Activated naive CD4-positive, alpha-beta T cell treated with anti-CD3 and anti-CD28 coated beads, Interleukin-2, amount 50 U/mL, for 72 hours (primary cell): ENCODE data around the gene AMN. TPM values are rescaled to one million over a fixed set of nuclear protein-coding genes. Genes with fewer than 3 reads are reported as not detected.

ENCODE experiments used
- ATAC-seq, 2 donors: fragments of 150-1000 bp; cut with Tn5 transposase; 2 replicates each; pipeline ENCODE4 v1.10.0; 2021; ENCODE audit warnings: mild to moderate bottlenecking in 2 of 2, moderate library complexity in 2 of 2
- DNase-seq, 2 donors: peaks; one replicate each; pipeline ENCODE4 v3.0.0; 2021 to 2022; ENCODE audit warnings: low spot score in 2 of 2
- H3K27ac Mint-ChIP-seq, 2 donors: one replicate each; pipeline ENCODE4 v1.8.0; 2022; ENCODE audit warnings: mild to moderate bottlenecking in 2 of 2, mixed read lengths in 2 of 2
- H3K36me3 Mint-ChIP-seq, 2 donors: one replicate each; pipeline ENCODE4 v1.8.0; 2022; ENCODE audit warnings: mixed read lengths in 2 of 2
- H3K9me3 Mint-ChIP-seq, 2 donors: one replicate each; pipeline ENCODE4 v1.8.0; 2022; ENCODE audit warnings: mixed read lengths in 2 of 2
- total RNA-seq, 2 donors: library from RNA; stranded (reverse); gene quantifications; one replicate each; pipeline ENCODE4 v1.2.3, GENCODE V29; 2022

AMN gene
- total RNA-seq, 2 donors from 2014 or later, result 0.30 to 0.49 TPM

GRCh38 chr14:102930138-102930752 is 7.8 kb downstream of the AMN start:
- ATAC-seq (peak; percentile 5 to 19), DNase-seq (no peak)
- Mint-ChIP-seq H3K9me3 (no peaks in the 10 kb centered on the region), H3K36me3 (no peaks in the 10 kb centered on the region), H3K27ac (no peak overlapping the region)

GRCh38 chr14:102930753-102931579 is 8.5 kb downstream of the AMN start:
- no peaks in the 10 kb centered on the region for H3K36me3 Mint-ChIP-seq
- peak in 1 of 2 donors; percentile 22 for ATAC-seq

GRCh38 chr14:102931580-102932285 is 9.3 kb downstream of the AMN start:
- ATAC-seq (no peak), DNase-seq (no peak)
- Mint-ChIP-seq H3K9me3 (no peaks in the 10 kb centered on the region), H3K36me3 (no peaks in the 10 kb centered on the region), H3K27ac (no peak overlapping the region)

More at GRCh38 chr14:102930753-102931579, 8.5 kb downstream of the AMN start:
- DNase-seq, result no peak
- H3K9me3 Mint-ChIP-seq, result no peaks in the 10 kb centered on the region
- no peak overlapping the region for H3K27ac Mint-ChIP-seq

- Mint-ChIP-seq H3K27ac (no peak overlapping the region), H3K9me3 (no peaks in the 10 kb centered on the region), H3K36me3 (no peaks in the 10 kb centered on the region)
- no peak for ATAC-seq
- no peak for DNase-seq
Measured at GRCh38 chr14:102932484-102933248, 10.2 kb downstream of the AMN start.

GRCh38 chr14:102933618-102934231 is 11.3 kb downstream of the AMN start:
- Mint-ChIP-seq H3K9me3 (no peaks in the 10 kb centered on the region), H3K27ac (peak overlapping the region in 1 of 2 donors; percentile 29), H3K36me3 (no peaks in the 10 kb centered on the region)
- no peak for DNase-seq
- no peak for ATAC-seq

- no peak for DNase-seq
- no peak for ATAC-seq
- Mint-ChIP-seq H3K9me3 (no peaks in the 10 kb centered on the region), H3K36me3 (no peaks in the 10 kb centered on the region), H3K27ac (no peak overlapping the region)
Measured at GRCh38 chr14:102935756-102936155, 13.3 kb downstream of the AMN start.

GRCh38 chr14:102937331-102938175 is 15.1 kb downstream of the AMN start:
- Mint-ChIP-seq H3K27ac (peak overlapping the region in 1 of 2 donors; percentile 34), H3K36me3 (no peaks in the 10 kb centered on the region), H3K9me3 (no peaks in the 10 kb centered on the region)
- no peak for ATAC-seq
- DNase-seq, result no peak

- no peaks in the 10 kb centered on the region for H3K9me3 Mint-ChIP-seq
- no peak for ATAC-seq
- H3K36me3 Mint-ChIP-seq, result no peaks in the 10 kb centered on the region
- no peak for DNase-seq
- no peak overlapping the region for H3K27ac Mint-ChIP-seq
Measured at GRCh38 chr14:102938191-102938590, 15.7 kb downstream of the AMN start.

GRCh38 chr14:102939329-102939728 is 16.9 kb downstream of the AMN start:
- ATAC-seq (no peak), DNase-seq (no peak)
- no peak overlapping the region for H3K27ac Mint-ChIP-seq
- H3K9me3 Mint-ChIP-seq, result no peaks in the 10 kb centered on the region
- H3K36me3 Mint-ChIP-seq, result no peaks in the 10 kb centered on the region

GRCh38 chr14:102939820-102940561 is 17.5 kb downstream of the AMN start:
- no peak for ATAC-seq
- H3K36me3 Mint-ChIP-seq, result no peaks in the 10 kb centered on the region
- H3K27ac Mint-ChIP-seq, result no peak overlapping the region
- no peak for DNase-seq
- no peaks in the 10 kb centered on the region for H3K9me3 Mint-ChIP-seq

GRCh38 chr14:102940729-102941362 is 18.4 kb downstream of the AMN start:
- no peaks in the 10 kb centered on the region for H3K36me3 Mint-ChIP-seq
- no peak for ATAC-seq
- no peak overlapping the region for H3K27ac Mint-ChIP-seq
- H3K9me3 Mint-ChIP-seq, result no peaks in the 10 kb centered on the region
- DNase-seq, result no peak

- Mint-ChIP-seq H3K27ac (no peak overlapping the region), H3K9me3 (no peaks in the 10 kb centered on the region), H3K36me3 (no peaks in the 10 kb centered on the region)
- no peak for DNase-seq
- ATAC-seq, result no peak
Measured at GRCh38 chr14:102941419-102942011, 19.1 kb downstream of the AMN start.

GRCh38 chr14:102942069-102942468 is 19.6 kb downstream of the AMN start:
- Mint-ChIP-seq H3K9me3 (no peaks in the 10 kb centered on the region), H3K27ac (no peak overlapping the region), H3K36me3 (no peaks in the 10 kb centered on the region)
- DNase-seq (no peak), ATAC-seq (no peak)

GRCh38 chr14:102943454-102943853 is 21.0 kb downstream of the AMN start:
- H3K27ac Mint-ChIP-seq, result no peak overlapping the region
- no peak for DNase-seq
- no peaks in the 10 kb centered on the region for H3K9me3 Mint-ChIP-seq
- no peak for ATAC-seq
- no peaks in the 10 kb centered on the region for H3K36me3 Mint-ChIP-seq
